GM13976 (cell line): Measurements from ENCODE around the gene FAM78A.

Source experiments
- DNase-seq: peaks from one replicate; pipeline ENCODE4 v3.0.0; 2012; ENCODE audit warnings: low spot score
- in situ Hi-C: fragments of 300-500 bp; cut with MboI; formaldehyde crosslinking; loops from one replicate; pipeline ENCODE4 v1.12.0; 2022; ENCODE audit warnings: low sequenced_read_pairs, mixed read lengths, inconsistent platforms; ENCODE audit not compliant: unreplicated experiment
- TF ChIP-seq, protein P1 (sequence below): IDR thresholded peaks from 2 replicates; pipeline ENCODE4 v1.5.1; 2012; ENCODE audit warnings: borderline replicate concordance, mild to moderate bottlenecking; ENCODE audit not compliant: insufficient read depth; ENCODE audit errors: extremely low read depth, missing control alignments, control extremely low read depth

FAM78A gene

DNA sequence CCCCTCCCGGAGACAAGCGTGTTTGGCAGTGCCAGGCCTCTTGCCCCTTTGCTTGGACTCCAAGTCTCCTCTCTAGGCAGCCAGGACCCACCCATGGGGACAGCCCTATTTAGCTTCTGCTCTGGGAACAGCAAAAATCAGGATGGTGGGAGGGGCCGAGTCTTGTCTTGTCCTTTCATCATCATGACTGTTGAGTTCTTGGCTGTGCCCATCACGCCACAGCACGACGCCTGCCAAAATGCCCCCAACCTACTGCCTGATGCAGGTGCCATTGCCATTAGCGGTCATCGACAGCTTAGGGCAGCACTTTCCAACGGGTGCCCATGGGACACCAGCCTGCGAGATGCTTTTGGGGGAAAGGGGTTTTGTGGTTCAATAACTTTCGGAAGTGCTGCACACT, 32.1 kb upstream of the FAM78A start:
- TF ChIP-seq, protein P1, sequence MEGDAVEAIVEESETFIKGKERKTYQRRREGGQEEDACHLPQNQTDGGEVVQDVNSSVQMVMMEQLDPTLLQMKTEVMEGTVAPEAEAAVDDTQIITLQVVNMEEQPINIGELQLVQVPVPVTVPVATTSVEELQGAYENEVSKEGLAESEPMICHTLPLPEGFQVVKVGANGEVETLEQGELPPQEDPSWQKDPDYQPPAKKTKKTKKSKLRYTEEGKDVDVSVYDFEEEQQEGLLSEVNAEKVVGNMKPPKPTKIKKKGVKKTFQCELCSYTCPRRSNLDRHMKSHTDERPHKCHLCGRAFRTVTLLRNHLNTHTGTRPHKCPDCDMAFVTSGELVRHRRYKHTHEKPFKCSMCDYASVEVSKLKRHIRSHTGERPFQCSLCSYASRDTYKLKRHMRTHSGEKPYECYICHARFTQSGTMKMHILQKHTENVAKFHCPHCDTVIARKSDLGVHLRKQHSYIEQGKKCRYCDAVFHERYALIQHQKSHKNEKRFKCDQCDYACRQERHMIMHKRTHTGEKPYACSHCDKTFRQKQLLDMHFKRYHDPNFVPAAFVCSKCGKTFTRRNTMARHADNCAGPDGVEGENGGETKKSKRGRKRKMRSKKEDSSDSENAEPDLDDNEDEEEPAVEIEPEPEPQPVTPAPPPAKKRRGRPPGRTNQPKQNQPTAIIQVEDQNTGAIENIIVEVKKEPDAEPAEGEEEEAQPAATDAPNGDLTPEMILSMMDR, result no peak
- DNase-seq, result no peak
- in situ Hi-C loops, result no loop called here

DNA sequence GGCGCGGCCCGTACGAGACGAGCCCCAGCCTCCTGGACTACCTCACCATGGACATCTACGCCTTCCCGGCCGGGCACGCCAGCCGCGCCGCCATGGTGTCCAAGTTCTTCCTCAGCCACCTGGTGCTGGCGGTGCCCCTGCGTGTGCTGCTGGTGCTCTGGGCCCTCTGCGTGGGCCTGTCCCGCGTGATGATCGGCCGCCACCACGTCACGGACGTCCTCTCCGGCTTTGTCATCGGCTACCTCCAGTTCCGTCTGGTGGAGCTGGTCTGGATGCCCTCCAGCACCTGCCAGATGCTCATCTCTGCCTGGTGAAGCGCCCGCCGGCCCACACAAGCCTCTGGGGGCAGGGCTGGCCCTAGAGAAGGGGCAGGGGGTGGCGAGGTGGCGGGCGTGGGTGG, 31.7 kb upstream of the FAM78A start:
- in situ Hi-C loops, result no loop called here
- DNase-seq, result no peak
- TF ChIP-seq, protein P1, result no peak

DNA sequence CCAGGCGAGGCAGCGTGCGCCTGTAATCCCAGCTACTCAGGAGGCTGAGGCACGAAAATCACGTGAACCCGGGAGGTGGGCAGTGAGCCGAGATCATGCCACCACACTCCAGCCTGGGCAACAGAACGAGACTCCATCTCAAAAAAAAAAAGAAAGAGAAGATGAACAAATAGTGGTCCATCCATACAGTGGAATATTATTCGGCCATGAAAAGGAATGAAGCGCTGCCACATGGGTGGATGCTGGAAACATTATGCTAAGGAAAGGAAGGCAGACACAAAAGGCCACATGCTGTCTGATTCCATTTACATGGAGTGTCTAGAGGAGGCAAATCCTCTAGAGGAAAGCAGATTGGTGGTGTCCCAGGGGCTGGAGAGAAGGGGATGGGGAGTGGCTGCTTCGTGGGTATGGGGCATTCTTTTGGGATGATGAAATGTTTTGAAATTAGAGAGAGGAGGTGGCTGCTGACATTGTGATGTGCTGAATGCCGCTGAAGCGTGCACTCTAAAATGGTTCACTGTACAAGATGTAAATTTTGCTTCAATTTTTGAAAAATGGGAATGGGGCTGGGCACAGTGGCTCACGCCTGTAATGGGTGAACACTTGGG, 30.2 kb upstream of the FAM78A start:
- no peak for DNase-seq
- TF ChIP-seq, protein P1, result no peak
- in situ Hi-C loops, result no loop called here

DNA sequence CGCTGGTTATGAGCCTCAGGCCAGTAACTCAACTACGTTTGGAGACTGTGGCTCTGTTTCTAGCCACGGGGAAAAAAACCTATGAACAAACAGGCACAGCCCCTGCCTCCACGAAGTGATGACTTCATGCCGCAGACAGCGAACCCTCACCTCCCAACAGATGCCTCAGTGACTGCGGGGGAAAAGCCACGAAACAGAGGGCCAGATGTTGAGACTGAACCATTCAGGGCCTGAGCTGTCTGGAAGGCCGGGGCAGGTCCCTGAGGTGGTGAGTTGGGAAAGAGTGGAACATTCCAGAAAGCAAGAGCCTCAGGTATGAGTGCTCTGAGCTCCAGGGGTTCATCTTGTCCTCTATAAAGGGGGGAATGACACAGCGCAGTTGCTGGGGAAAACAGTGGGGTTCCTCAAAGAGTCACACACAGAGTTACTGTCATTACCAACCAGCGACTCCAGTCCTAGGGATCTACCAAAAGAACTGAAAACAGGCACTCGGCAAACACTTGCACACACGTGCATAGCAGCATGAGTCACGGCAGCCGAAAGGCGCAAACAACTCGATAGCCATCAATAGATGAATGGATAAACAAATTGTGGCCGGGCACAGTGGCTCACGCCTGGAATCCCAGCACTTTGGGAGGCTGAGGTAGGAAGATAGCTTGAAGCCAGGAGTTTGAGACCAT, 28.5 kb upstream of the FAM78A start:
- no peak for DNase-seq
- in situ Hi-C loops, result no loop called here
- TF ChIP-seq, protein P1, result no peak

DNA sequence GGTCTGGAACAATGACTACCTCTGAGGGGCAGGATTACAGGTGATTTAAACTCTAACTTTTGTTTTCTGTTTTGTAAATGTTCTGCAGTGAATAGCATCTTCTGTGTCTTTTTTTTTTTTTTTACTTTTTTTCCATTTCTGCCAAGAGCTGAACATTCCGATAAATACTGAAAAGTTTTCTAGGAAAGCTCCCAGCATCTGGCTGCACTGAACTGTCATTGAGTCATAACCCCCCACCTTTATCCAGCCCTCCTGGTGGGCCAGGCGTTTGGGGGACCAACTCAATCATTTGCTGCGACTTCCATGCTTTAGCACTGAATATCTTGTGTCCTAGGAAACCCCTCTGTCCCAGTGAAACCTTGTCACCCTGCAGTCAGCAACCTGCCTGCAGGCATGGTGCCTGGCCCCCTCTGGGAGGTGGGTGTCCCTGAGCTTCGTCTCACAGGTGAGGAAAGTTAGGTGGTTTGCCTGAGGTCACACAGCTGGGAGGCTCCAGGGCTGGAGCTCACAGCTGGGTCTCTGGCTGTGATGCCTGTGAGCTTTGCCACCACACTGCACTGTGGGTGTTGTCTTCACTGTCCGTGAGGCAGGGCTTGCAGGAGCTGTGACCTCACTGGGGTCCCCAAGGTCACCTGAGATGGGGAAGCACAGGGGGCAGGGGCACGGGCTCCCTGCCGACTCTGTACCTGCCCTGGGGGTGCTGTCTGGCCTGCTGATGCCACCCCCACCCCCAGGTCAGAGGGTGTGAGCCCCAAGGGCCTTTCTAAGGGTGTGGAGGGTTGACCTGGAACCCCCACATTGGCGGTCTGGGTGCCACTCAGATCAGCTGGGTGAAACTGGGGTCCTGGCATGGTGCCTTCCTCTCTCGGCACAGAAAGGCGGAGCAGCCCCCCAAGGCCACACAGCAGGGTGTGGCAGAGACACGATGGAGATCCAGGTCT, 27.3 kb upstream of the FAM78A start:
- no peak for DNase-seq
- in situ Hi-C loops, result no loop called here
- TF ChIP-seq, protein P1, result no peak

DNA sequence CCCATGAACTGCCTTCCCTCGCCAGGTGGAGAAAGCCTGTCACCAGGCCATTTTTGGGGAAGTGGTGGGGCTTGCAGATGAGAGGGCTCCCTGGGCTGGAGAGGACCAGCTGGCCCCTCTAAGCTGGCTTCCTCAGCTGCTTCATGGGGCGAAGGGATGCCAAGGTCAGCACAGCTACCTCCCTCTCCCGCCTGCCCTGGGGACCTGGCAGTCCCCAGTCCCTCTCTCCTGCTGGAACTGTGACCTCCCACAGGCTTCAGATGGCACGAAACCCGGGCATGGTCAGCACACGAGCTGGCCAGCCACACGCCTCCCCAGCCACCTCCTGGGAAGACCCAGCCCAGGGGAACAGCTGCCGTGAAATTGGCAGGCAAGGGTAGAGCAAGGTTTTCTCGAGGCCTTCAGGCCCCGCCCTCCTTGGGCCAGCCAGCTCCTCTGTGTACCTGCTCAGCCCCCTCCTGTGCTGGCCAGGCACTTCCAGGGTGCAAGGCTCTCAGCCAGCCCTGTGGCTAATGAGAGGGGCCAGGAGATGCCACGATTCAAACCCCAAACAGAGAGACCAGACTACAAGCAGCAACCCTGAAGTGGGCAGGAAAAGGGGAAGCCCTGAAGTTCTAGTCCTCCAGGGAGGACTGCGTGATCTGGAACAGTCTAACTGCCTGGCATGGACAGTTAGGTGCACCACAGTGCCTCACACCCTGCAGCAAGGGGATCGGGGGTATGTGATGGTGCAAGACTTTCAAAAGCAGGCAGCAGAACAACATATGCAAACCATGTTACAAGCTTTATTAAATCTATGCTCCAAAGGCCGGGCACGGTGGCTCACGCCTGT, 26.1 kb upstream of the FAM78A start:
- no peak for DNase-seq
- TF ChIP-seq, protein P1, result no peak
- in situ Hi-C loops, result no loop called here
